DMS 273 treated with DMSO at 0.1 percent for 48 hours (cell line): Measurements from ENCODE around the gene TSPO2.

Source experiments
- DNase-seq: peaks from one replicate; lab custom pipeline; 2025; lab: John Stamatoyannopoulos, UW

Gene TSPO2

GRCh38 chr6:41027799-41028560 lies 14.3 kb upstream of the TSPO2 start:
- DNase-seq = no peak

GRCh38 chr6:41028561-41029412 lies 13.5 kb upstream of the TSPO2 start:
- DNase-seq = no peak

GRCh38 chr6:41032830-41033229 lies 9.4 kb upstream of the TSPO2 start:
- no peak for DNase-seq

- no peak for DNase-seq
Measured at GRCh38 chr6:41033776-41034175, 8.5 kb upstream of the TSPO2 start.

GRCh38 chr6:41036186-41036585 lies 6.1 kb upstream of the TSPO2 start:
- DNase-seq = no peak

- DNase-seq = no peak
Measured at GRCh38 chr6:41036601-41037000, 5.7 kb upstream of the TSPO2 start.

- DNase-seq = no peak
Measured at GRCh38 chr6:41037107-41037900, 5.0 kb upstream of the TSPO2 start.

- no peak for DNase-seq
Measured at GRCh38 chr6:41038205-41038604, 4.1 kb upstream of the TSPO2 start.

GRCh38 chr6:41039060-41039998 lies 2.9 kb upstream of the TSPO2 start, which contains the start of gene UNC5CL:
UNC5CL (minus strand) TSS chr6:41039221; CDS start chr6:41035074, 4,147 bp downstream.
- DNase-seq = no peak

GRCh38 chr6:41040101-41040939 lies 1.9 kb upstream of the TSPO2 start:
- DNase-seq = no peak

- DNase-seq = no peak
Measured at GRCh38 chr6:41040940-41041536, 1.2 kb upstream of the TSPO2 start.

- DNase-seq = no peak
Measured at GRCh38 chr6:41043151-41043550, 884 bp downstream of the TSPO2 start.

GRCh38 chr6:41045664-41046063 lies 3.4 kb downstream of the TSPO2 start:
- no peak for DNase-seq

- DNase-seq = no peak
Measured at GRCh38 chr6:41046084-41046483, 3.8 kb downstream of the TSPO2 start.

- no peak for DNase-seq
Measured at GRCh38 chr6:41047306-41047705, 5.0 kb downstream of the TSPO2 start.

GRCh38 chr6:41047745-41048732 lies 5.8 kb downstream of the TSPO2 start:
- DNase-seq = no peak

GRCh38 chr6:41049521-41049920 lies 7.3 kb downstream of the TSPO2 start:
- DNase-seq = no peak

- DNase-seq = no peak
Measured at GRCh38 chr6:41049955-41050354, 7.7 kb downstream of the TSPO2 start.

- DNase-seq = no peak
Measured at GRCh38 chr6:41050536-41050935, 8.3 kb downstream of the TSPO2 start.
